ENCODE results near the gene TSPAN18.

- TF ChIP-seq EZH2 (IDR thresholded peaks at IDR 0.05; ENCODE audit: insufficient read depth, poor library complexity, severe bottlenecking) = no peak
- TF ChIP-seq EZH2phosphoT487 (IDR thresholded peaks at IDR 0.05; ENCODE audit: insufficient read depth, low read depth) = no peak
Measured at GRCh38 chr11:44811841-44812448, 85.2 kb downstream of the TSPAN18 start.

All from GM23248 (cell line).